CD14-positive monocyte (primary cell): ENCODE data around the gene GPR142. TPM values are rescaled to one million over a fixed set of nuclear protein-coding genes. Genes with fewer than 3 reads are reported as not detected.

Source experiments
- DNase-seq, 3 donors: peaks; one replicate each; pipeline ENCODE4 v3.0.0-alpha.2; 2011 to 2022
- H2AFZ ChIP-seq: 2 replicates; pipeline ENCODE4 v1.6.0; 2012; ENCODE audit warnings: mild to moderate bottlenecking, low read depth, low read length, inconsistent platforms; ENCODE audit not compliant: insufficient read depth, poor library complexity, severe bottlenecking
- H3K27ac ChIP-seq, 2 donors: 1 replicate in 1 of 2; 2 replicates in 1 of 2; pipeline ENCODE4 v1.5.1; 2012 to 2013; ENCODE audit warnings: low read length in 2 of 2, control low read depth in 1 of 2, inconsistent platforms in 1 of 2, low read depth in 1 of 2, mild to moderate bottlenecking in 1 of 2
- H3K27me3 ChIP-seq, 2 donors: one replicate each; pipeline versions ENCODE4 v1.6.0 to v1.6.1; 2011 to 2013; ENCODE audit warnings: low read length in 2 of 2; ENCODE audit not compliant: control insufficient read depth in 2 of 2, insufficient read depth in 2 of 2
- H3K36me3 ChIP-seq, 2 donors: replicated peaks in 1 of 2; 1 replicate in 1 of 2; 2 replicates in 1 of 2; pipeline versions ENCODE4 v1.5.1 to v1.6.1; 2012 to 2013; ENCODE audit warnings: low read length in 2 of 2, control low read depth in 1 of 2, inconsistent platforms in 1 of 2, mild to moderate bottlenecking in 1 of 2; ENCODE audit not compliant: insufficient read depth in 2 of 2, control insufficient read depth in 1 of 2
- H3K4me1 ChIP-seq, 2 donors: 1 replicate in 1 of 2; 2 replicates in 1 of 2; pipeline versions ENCODE4 v1.5.1 to v1.6.1; 2012 to 2013; ENCODE audit warnings: low read length in 2 of 2, control low read depth in 1 of 2, inconsistent platforms in 1 of 2, mild to moderate bottlenecking in 1 of 2, moderate library complexity in 1 of 2; ENCODE audit not compliant: insufficient read depth in 2 of 2, control insufficient read depth in 1 of 2
- H3K4me2 ChIP-seq: replicated peaks from 2 replicates; pipeline ENCODE3; 2012; ENCODE audit warnings: low read length, moderate library complexity, mild to moderate bottlenecking; ENCODE audit not compliant: poor library complexity, severe bottlenecking; ENCODE audit errors: extremely low read depth
- H3K4me3 ChIP-seq, 3 experiments: fragments of 200-600 bp in 1 of 3; sonication (generic) in 1 of 3; replicated peaks in 1 of 3; 1 replicate in 2 of 3; 2 replicates in 1 of 3; pipeline ENCODE4 v1.5.1; 2011 to 2013; ENCODE audit warnings: low read length in 3 of 3, mild to moderate bottlenecking in 3 of 3, control low read depth in 2 of 3, low read depth in 2 of 3, inconsistent platforms in 1 of 3, moderate library complexity in 1 of 3
- H3K79me2 ChIP-seq: 2 replicates; pipeline ENCODE4 v1.6.0; 2012; ENCODE audit warnings: mild to moderate bottlenecking, control low read depth, inconsistent platforms, low read length, moderate library complexity; ENCODE audit not compliant: insufficient read depth
- H3K9ac ChIP-seq: 2 replicates; pipeline ENCODE4 v1.6.0; 2017; ENCODE audit warnings: low read length, mild to moderate bottlenecking; ENCODE audit not compliant: insufficient read depth, poor library complexity, severe bottlenecking
- H3K9me3 ChIP-seq, 2 donors: replicated peaks in 1 of 2; 1 replicate in 1 of 2; 2 replicates in 1 of 2; pipeline versions ENCODE4 v1.5.1 to v1.6.1; 2012 to 2013; ENCODE audit warnings: low read length in 2 of 2, control low read depth in 1 of 2; ENCODE audit not compliant: control insufficient read depth in 1 of 2, insufficient read depth in 1 of 2
- H4K20me1 ChIP-seq: 2 replicates; pipeline ENCODE4 v1.6.0; 2012; ENCODE audit warnings: mild to moderate bottlenecking, low read length, control low read depth, moderate library complexity; ENCODE audit not compliant: insufficient read depth
- H3K27ac Mint-ChIP-seq, 7 donors: one replicate each; pipeline ENCODE4 v1.8.0; 2020; ENCODE audit warnings: mild to moderate bottlenecking in 7 of 7, mixed read lengths in 7 of 7, moderate library complexity in 6 of 7, inconsistent platforms in 2 of 7
- H3K27me3 Mint-ChIP-seq, 3 donors: one replicate each; pipeline ENCODE4 v1.8.0; 2021 to 2022; ENCODE audit warnings: low read depth in 3 of 3, mild to moderate bottlenecking in 3 of 3, mixed read lengths in 3 of 3, moderate library complexity in 3 of 3, inconsistent platforms in 1 of 3
- H3K36me3 Mint-ChIP-seq, 2 donors: one replicate each; pipeline ENCODE4 v1.8.0; 2020; ENCODE audit warnings: mixed read lengths in 2 of 2, inconsistent platforms in 1 of 2, mild to moderate bottlenecking in 1 of 2
- H3K4me1 Mint-ChIP-seq: one replicate; pipeline ENCODE4 v1.8.0; 2020; ENCODE audit warnings: mild to moderate bottlenecking, mixed read lengths
- H3K4me3 Mint-ChIP-seq, 2 donors: one replicate each; pipeline ENCODE4 v1.8.0; 2020; ENCODE audit warnings: mild to moderate bottlenecking in 2 of 2, mixed read lengths in 2 of 2, moderate library complexity in 1 of 2
- H3K9me3 Mint-ChIP-seq, 7 donors: one replicate each; pipeline ENCODE4 v1.8.0; 2020 to 2022; ENCODE audit warnings: mixed read lengths in 7 of 7, mild to moderate bottlenecking in 6 of 7, moderate library complexity in 6 of 7, inconsistent platforms in 2 of 7
- CTCF ChIP-seq: fragments of 200-600 bp; IDR thresholded peaks from one replicate; pipeline ENCODE4 v1.8.0; 2022; ENCODE audit warnings: antibody characterized with exemption, mild to moderate bottlenecking
- WGBS: methylation state at CpG from one replicate; pipeline ENCODE4 v1.1.5; 2013; ENCODE audit warnings: missing lambda C conversion rate; ENCODE audit not compliant: insufficient coverage; 5-methylcytosine and 5-hydroxymethylcytosine counted together
- intact Hi-C, 2 donors: fragments of 100-400 bp; cut with micrococcal nuclease; formaldehyde crosslinking; loops; one replicate each; pipeline versions ENCODE4 v1.15.0 to v1.15.1; 2023
- polyA plus RNA-seq, 3 donors: library from polyadenylated mRNA; depleted of rRNA in 1 of 3; unstranded in 2 of 3; stranded (reverse) in 1 of 3; fragments of 300-500 nt in 2 of 3; fragments of >200 nt in 1 of 3; fragmentation: Illumina TruSeq in 2 of 3; gene quantifications; 1 replicate in 2 of 3; 2 replicates in 1 of 3; pipeline ENCODE4 v1.2.3, GENCODE V29; 2012 to 2021

GPR142 gene
- polyA plus RNA-seq, 3 donors = not detected

DNA sequence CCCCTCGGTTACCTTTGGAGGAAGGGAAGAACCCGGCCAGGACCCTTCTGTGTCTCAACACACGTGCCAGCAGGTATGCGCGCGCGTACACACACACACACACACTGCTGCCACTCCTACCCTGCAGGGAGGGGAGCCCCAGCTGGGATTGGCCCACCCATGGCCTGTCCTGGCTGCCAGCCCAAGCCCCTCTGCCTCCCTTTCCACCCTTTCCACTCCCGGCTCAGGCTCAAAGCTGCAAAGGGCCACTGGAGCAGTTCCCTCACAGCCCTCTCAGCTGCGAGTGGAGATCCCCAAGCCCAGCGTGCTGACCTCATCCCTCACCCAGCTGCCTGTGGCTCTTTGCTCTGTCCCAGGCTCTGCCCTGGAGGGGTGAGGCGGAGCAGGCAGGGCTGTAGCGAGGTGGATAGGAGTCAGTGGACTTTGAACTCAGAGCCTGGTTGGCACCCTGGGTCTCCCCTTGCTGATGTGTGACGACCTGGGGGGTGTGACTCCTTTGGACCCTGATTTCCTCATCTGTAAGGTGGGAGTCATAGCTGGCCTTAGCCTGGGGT, 26.8 kb upstream of the GPR142 start:
- Histone ChIP-seq H3K4me2 (no peak overlapping the region), H2AFZ (no peak overlapping the region), H3K4me3 (no peak overlapping the region), H3K9ac (no peak overlapping the region), H3K4me1 (no peaks in the 10 kb centered on the region), H3K36me3 (no peaks in the 10 kb centered on the region), H3K79me2 (no peaks in the 10 kb centered on the region), H3K27me3 (no peaks in the 10 kb centered on the region), H3K27ac (no peak overlapping the region), H4K20me1 (no peaks in the 10 kb centered on the region), H3K9me3 (no peaks in the 10 kb centered on the region)
- Mint-ChIP-seq H3K27me3 (peaks cover 0 to 23% (median 12%) of the 10 kb centered on the region in 3 donors), H3K9me3 (no peaks in the 10 kb centered on the region), H3K4me3 (no peak overlapping the region), H3K36me3 (no peaks in the 10 kb centered on the region), H3K4me1 (no peaks in the 10 kb centered on the region), H3K27ac (no peak overlapping the region)
- no peak for TF ChIP-seq CTCF
- DNase-seq = no peak
- 85% methylated on average over 2 of the region's 13 CpGs for WGBS
- intact Hi-C loops = no loop called here

DNA sequence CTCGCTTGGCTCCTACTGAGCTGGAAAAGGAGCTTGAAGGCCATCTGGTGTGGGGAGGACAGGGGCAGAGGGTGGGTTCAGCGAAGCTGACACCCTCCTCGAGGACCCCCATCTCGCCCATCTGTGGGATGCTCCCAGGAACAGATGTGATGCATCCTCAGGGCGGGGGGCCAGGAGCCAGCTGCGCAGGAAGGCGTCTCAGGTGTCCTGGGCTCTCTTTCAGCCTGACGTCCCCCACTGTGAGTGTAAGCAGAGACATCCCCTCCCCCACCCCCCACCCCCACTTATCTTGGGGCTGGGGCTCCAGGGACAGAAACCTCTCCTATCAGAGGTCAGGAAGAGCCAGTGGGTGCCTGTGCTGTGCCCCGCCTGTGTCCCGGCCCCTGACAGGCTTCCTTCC, 25.1 kb upstream of the GPR142 start:
- TF ChIP-seq CTCF = no peak
- no peaks in the 10 kb centered on the region for H3K79me2 ChIP-seq
- no peak overlapping the region for H3K27ac Mint-ChIP-seq
- no peaks in the 10 kb centered on the region for H4K20me1 ChIP-seq
- H3K4me1 ChIP-seq = no peaks in the 10 kb centered on the region
- H3K4me2 ChIP-seq = no peak overlapping the region
- WGBS = 96% methylated on average over 8 of the region's 10 CpGs
- peaks cover 3 to 14% (median 12%) of the 10 kb centered on the region in 3 donors for H3K27me3 Mint-ChIP-seq
- no peaks in the 10 kb centered on the region for H3K27me3 ChIP-seq
- intact Hi-C loops = no loop called here
- no peaks in the 10 kb centered on the region for H3K36me3 Mint-ChIP-seq
- no peak overlapping the region for H3K27ac ChIP-seq
- H3K9ac ChIP-seq = no peak overlapping the region
- no peaks in the 10 kb centered on the region for H3K9me3 Mint-ChIP-seq
- no peak overlapping the region for H2AFZ ChIP-seq
- H3K4me3 ChIP-seq = no peak overlapping the region
- no peaks in the 10 kb centered on the region for H3K9me3 ChIP-seq
- H3K4me1 Mint-ChIP-seq = no peaks in the 10 kb centered on the region
- no peak overlapping the region for H3K4me3 Mint-ChIP-seq
- DNase-seq = no peak
- no peaks in the 10 kb centered on the region for H3K36me3 ChIP-seq
